ENCODE measurements around the gene NECTIN2.

NECTIN2 gene

GRCh38 chr19:44818466-44819031 is 27.5 kb upstream of the NECTIN2 start:
- TF ChIP-seq CTCF (IDR thresholded peaks at IDR 0.05; ENCODE audit: control insufficient read depth, extremely low read depth, insufficient read depth) = no peak
- no peak for DNase-seq (ENCODE audit: low read depth)
- no peak overlapping the region for H3K4me3 ChIP-seq (ENCODE audit: low read depth, low read length)

- TF ChIP-seq CTCF (IDR thresholded peaks at IDR 0.05; ENCODE audit: control insufficient read depth, extremely low read depth, insufficient read depth) = no peak
- no peak overlapping the region for H3K4me3 ChIP-seq (ENCODE audit: low read depth, low read length)
- DNase-seq (ENCODE audit: low read depth) = no peak
Observed at GRCh38 chr19:44819246-44819832, 26.8 kb upstream of the NECTIN2 start.

GRCh38 chr19:44820648-44821609 is 25.2 kb upstream of the NECTIN2 start:
- DNase-seq (ENCODE audit: low read depth) = no peak
- TF ChIP-seq CTCF (IDR thresholded peaks at IDR 0.05; ENCODE audit: control insufficient read depth, extremely low read depth, insufficient read depth) = no peak
- no peak overlapping the region for H3K4me3 ChIP-seq (ENCODE audit: low read depth, low read length)

- no peak overlapping the region for H3K4me3 ChIP-seq (ENCODE audit: low read depth, low read length)
- no peak for DNase-seq (ENCODE audit: low read depth)
- no peak for TF ChIP-seq CTCF (IDR thresholded peaks at IDR 0.05; ENCODE audit: control insufficient read depth, extremely low read depth, insufficient read depth)
Observed at GRCh38 chr19:44822177-44822576, 23.9 kb upstream of the NECTIN2 start.

- H3K4me3 ChIP-seq (ENCODE audit: low read depth, low read length) = no peak overlapping the region
- no peak for TF ChIP-seq CTCF (IDR thresholded peaks at IDR 0.05; ENCODE audit: control insufficient read depth, extremely low read depth, insufficient read depth)
- DNase-seq (ENCODE audit: low read depth) = no peak
Observed at GRCh38 chr19:44822670-44823372, 23.3 kb upstream of the NECTIN2 start.

GRCh38 chr19:44823373-44823698 is 22.8 kb upstream of the NECTIN2 start:
- no peak for TF ChIP-seq CTCF (IDR thresholded peaks at IDR 0.05; ENCODE audit: control insufficient read depth, extremely low read depth, insufficient read depth)
- no peak for DNase-seq (ENCODE audit: low read depth)
- no peak overlapping the region for H3K4me3 ChIP-seq (ENCODE audit: low read depth, low read length)

All from LNCaP clone FGC (cell line).